Hepatocyte (in vitro differentiated cells): ENCODE data around the gene PHAF1.

Experiments used
- EZH2phosphoT487 ChIP-seq: fragments of 200-600 bp; sonication (generic); IDR thresholded peaks from one replicate; pipeline ENCODE4 v1.6.1; 2018; ENCODE audit warnings: antibody characterized with exemption, mild to moderate bottlenecking, low read depth, moderate library complexity; ENCODE audit not compliant: unreplicated experiment, severe bottlenecking
- TF ChIP-seq, protein P1 (sequence below): fragments of 200-600 bp; sonication (generic); IDR thresholded peaks from 2 replicates; pipeline ENCODE4 v1.5.1; 2016; ENCODE audit warnings: antibody characterized with exemption, mild to moderate bottlenecking; ENCODE audit not compliant: poor library complexity

DNA sequence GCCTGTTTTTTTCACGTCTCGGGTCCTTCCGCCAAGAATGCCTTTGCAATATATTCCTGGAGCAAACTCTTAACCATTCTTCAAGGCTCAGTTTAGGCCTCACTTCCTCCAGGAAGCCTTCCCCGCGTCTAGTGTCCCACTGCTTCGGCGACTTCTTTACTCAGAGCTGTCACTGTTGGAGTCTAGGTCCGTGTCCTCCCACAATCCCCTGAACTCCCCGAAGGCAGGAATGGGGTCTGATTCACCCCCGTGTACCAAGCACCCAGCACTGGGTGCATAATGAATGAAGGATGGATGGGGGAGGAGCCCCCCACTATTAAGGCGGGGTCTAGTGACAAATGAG, 73.5 kb downstream of the PHAF1 start:
- TF ChIP-seq, protein P1, sequence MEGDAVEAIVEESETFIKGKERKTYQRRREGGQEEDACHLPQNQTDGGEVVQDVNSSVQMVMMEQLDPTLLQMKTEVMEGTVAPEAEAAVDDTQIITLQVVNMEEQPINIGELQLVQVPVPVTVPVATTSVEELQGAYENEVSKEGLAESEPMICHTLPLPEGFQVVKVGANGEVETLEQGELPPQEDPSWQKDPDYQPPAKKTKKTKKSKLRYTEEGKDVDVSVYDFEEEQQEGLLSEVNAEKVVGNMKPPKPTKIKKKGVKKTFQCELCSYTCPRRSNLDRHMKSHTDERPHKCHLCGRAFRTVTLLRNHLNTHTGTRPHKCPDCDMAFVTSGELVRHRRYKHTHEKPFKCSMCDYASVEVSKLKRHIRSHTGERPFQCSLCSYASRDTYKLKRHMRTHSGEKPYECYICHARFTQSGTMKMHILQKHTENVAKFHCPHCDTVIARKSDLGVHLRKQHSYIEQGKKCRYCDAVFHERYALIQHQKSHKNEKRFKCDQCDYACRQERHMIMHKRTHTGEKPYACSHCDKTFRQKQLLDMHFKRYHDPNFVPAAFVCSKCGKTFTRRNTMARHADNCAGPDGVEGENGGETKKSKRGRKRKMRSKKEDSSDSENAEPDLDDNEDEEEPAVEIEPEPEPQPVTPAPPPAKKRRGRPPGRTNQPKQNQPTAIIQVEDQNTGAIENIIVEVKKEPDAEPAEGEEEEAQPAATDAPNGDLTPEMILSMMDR, result no peak
- no peak for TF ChIP-seq EZH2phosphoT487
